Measurements from ENCODE around the gene FGFR2.

The FGFR2 gene

GRCh38 chr10:121553511-121554264, 44.6 kb downstream of the FGFR2 start:
- no peak for DNase-seq (ENCODE audit: low spot score)

GRCh38 chr10:121552746-121553145, 45.5 kb downstream of the FGFR2 start:
- DNase-seq (ENCODE audit: low spot score) = no peak

GRCh38 chr10:121551210-121551885, 46.9 kb downstream of the FGFR2 start:
- DNase-seq (ENCODE audit: low spot score) = no peak

- DNase-seq (ENCODE audit: low spot score) = no peak
Measured at GRCh38 chr10:121544301-121544869, 53.9 kb downstream of the FGFR2 start.

- no peak for DNase-seq (ENCODE audit: low spot score)
Measured at GRCh38 chr10:121543545-121543944, 54.7 kb downstream of the FGFR2 start.

- DNase-seq (ENCODE audit: low spot score) = no peak
Measured at GRCh38 chr10:121541450-121542120, 56.7 kb downstream of the FGFR2 start.

- no peak for DNase-seq (ENCODE audit: low spot score)
Measured at GRCh38 chr10:121540732-121541395, 57.4 kb downstream of the FGFR2 start.

DNA sequence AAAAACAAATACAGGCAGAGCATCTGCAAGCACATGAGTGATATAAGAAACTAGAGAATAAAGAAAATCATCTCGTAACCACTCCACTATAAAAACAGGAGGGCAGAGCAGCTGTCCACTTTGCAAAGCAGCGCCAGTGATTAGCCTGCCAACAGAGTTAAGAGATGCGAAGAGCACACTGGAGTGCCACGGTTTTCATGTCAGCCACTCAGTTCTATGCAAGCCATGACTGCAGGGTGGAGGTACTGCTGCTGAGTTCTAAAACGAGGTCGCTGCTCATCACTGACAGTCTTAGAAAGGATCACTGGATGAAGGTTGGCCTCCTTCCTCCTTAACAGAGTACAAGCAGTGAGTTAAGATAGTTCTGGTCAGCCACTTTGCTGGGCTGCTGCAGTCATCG, 58.5 kb downstream of the FGFR2 start:
- no peak for DNase-seq (ENCODE audit: low spot score)

DNA sequence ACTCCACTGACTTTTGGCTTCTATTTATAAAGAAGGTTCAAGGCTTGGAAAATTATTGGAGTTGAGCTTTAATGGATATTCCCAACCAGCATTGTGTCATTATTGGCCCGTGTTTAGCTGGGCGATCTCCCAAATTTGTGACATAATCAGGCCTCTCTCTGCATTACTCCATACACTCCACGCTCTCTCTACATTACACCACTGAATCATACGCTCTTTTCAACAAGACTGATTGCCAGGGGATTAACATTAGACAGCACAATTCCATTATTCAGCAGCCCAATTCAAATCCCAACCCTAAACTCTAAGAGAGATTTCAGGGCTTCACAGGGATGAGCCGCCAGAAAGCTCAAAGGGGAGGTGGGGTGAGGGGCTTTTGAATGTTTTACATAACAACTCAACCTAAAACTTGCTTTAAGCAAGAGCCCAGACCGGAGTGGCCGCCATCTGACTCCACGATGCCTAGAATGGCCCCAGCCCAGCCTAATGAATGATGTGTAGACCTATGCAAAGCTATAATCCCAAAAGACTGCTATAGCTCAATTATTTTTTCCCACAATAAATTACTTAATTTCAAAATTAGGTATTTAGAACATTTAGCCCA, 61.8 kb downstream of the FGFR2 start:
- DNase-seq (ENCODE audit: low spot score) = no peak

- DNase-seq (ENCODE audit: low spot score) = no peak
Measured at GRCh38 chr10:121535381-121535780, 62.9 kb downstream of the FGFR2 start.

DNA sequence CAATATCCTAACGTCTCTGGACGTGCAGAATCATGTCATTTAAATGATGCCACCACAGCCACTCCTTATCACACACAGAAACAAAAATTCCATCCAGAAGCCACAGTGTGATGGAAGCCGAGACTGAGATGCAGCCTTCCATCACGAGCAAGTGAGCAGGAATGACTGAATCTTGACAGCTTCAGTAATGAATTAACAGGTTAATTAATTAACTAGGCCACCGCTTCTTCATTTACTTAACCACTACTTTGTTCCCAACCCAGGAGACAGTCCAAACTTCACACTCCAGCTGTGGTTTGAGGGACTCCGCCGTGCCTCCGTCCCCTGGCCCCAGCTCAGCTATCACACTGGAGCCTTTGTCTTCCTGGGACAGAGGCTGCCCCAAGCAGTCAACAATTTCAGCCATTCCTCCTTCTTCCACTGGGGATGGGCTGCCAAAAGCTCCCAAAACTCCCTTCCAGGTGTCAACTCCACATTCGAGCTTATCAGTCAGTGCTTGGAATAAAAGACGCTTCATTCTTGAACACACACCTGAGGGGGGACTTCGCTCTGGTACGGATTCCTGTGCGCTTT, 65.9 kb downstream of the FGFR2 start:
- no peak for DNase-seq (ENCODE audit: low spot score)

- DNase-seq (ENCODE audit: low spot score) = no peak
Measured at GRCh38 chr10:121531830-121532178, 66.4 kb downstream of the FGFR2 start.

DNA sequence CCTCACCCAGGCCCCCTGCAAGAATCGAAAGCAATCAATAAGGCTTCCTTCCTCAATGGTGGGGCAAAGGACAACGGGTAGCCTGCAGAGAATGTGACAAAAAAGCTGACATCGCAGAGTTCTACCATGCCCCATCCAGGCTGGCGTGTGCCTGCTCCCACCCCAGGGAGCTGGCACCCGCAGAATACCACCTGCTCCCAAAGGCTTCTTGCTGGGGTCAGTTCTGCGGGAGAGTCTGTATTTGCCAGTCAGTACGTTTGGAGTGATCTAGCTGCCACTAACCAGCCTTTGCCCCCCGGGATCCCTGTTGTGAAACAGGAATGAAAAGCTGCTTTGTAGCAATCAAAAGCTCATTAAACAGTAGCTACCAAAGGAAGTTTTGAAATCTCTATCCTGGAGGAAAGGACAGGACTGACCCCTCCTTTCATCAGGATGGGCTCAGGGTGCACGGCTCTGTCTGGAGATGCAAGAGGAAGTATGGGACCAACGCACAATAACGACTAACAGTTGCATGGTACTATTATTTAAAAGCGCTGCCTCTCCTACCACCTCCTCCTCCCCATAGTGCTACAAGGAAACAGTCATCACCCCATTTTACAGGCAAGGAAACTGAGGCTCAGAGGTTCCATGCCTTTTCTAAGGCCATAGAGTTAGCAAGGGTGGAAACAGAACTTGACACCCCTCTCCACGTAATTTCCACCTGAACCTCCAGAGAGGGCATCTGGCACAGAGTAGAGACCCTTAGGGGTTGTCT, 67.0 kb downstream of the FGFR2 start:
- DNase-seq (ENCODE audit: low spot score) = no peak

- no peak for DNase-seq (ENCODE audit: low spot score)
Measured at GRCh38 chr10:121530481-121531075, 67.7 kb downstream of the FGFR2 start.

- DNase-seq (ENCODE audit: low spot score) = no peak
Measured at GRCh38 chr10:121527690-121528089, 70.6 kb downstream of the FGFR2 start.

GRCh38 chr10:121526801-121527221, 71.4 kb downstream of the FGFR2 start:
- DNase-seq (ENCODE audit: low spot score) = no peak

- DNase-seq (ENCODE audit: low spot score) = no peak
Measured at GRCh38 chr10:121526135-121526790, 72.0 kb downstream of the FGFR2 start.

DNA sequence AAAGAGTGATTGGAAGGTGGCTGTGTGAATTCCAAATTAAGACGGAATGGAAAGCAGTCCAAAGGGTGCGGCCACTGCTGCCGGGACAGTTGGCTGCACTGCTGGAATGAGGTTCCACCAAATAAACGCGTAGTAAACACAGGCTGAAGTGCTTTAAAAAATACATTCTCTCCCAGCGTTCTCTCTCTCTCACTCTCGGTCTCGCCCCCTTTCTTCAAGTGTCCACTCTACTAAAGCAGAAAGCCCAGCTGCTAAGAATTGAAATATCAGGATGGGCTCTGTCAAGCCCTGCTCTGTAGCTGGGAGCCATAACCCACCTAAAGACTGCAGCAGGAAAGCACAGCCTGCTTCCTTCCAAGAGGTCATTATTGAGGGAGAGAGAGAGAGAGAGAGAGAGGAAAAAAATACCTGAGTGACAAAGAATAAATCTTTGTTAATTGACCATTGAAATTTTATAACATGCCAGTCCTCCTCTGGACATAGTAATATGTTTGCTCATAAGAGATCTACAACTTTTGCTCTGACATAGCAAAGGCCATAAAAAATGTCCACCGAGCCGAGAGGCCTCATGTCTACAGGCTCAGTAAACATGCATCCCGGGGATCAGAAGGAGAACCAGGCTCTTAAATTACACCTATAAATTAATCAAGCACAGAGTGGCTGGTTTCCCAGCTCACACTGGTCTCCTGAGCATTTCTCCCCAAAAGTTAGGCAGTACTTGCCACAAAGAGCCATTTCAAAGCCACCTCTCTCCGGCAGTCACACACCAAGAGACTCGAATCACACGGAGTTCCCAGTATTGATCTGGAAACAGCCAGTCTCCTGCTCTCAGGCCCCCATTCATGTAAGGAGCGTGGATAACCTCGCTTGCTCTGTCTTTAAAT, 72.8 kb downstream of the FGFR2 start:
- DNase-seq (ENCODE audit: low spot score) = no peak
